Activated CD4-positive, CD25-positive, alpha-beta regulatory T cell treated with anti-CD3 and anti-CD28 coated beads, Interleukin-2, amount 50 U/mL, for 24 hours (primary cell): ENCODE results near the gene APP.
A peak's percentile ranks its signal among the peaks of the same experiment; 100 is the strongest.
"Not testable (repeated sequence)": the region's sequence is repeated elsewhere in the genome, so short reads cannot be mapped to it uniquely, and the experiment has no call there.

Experiments used
- ATAC-seq, 2 donors: fragments of 150-1000 bp; cut with Tn5 transposase; one replicate each; pipeline ENCODE4 v1.10.0; 2021; ENCODE audit warnings: mild to moderate bottlenecking in 1 of 2, moderate library complexity in 1 of 2

APP gene

GRCh38 chr21:26162081-26162480, 8.5 kb downstream of the APP start:
- ATAC-seq = no peak

- no peak for ATAC-seq
Measured at GRCh38 chr21:26159869-26160268, 10.7 kb downstream of the APP start.

- no peak for ATAC-seq
Measured at GRCh38 chr21:26157801-26158200, 12.8 kb downstream of the APP start.

GRCh38 chr21:26154753-26155152, 15.8 kb downstream of the APP start:
- no peak for ATAC-seq

- ATAC-seq = no peak
Measured at GRCh38 chr21:26153758-26154157, 16.8 kb downstream of the APP start.

GRCh38 chr21:26148840-26149354, 21.7 kb downstream of the APP start:
- ATAC-seq = no peak

GRCh38 chr21:26148071-26148839, 22.3 kb downstream of the APP start:
- no peak for ATAC-seq

- ATAC-seq = no peak
Measured at GRCh38 chr21:26147535-26147934, 23.0 kb downstream of the APP start.

- ATAC-seq = no peak
Measured at GRCh38 chr21:26146681-26147080, 23.9 kb downstream of the APP start.

GRCh38 chr21:26144031-26144430, 26.5 kb downstream of the APP start:
- ATAC-seq = no peak

- no peak for ATAC-seq
Measured at GRCh38 chr21:26142363-26142762, 28.2 kb downstream of the APP start.

- ATAC-seq = no peak
Measured at GRCh38 chr21:26140926-26141325, 29.6 kb downstream of the APP start.

GRCh38 chr21:26140164-26140579, 30.4 kb downstream of the APP start:
- no peak for ATAC-seq

GRCh38 chr21:26138615-26139257, 31.8 kb downstream of the APP start:
- ATAC-seq = no peak

- ATAC-seq = no peak
Measured at GRCh38 chr21:26137379-26138060, 33.0 kb downstream of the APP start.

- ATAC-seq = peak in 1 of 2 donors; percentile 25
Measured at GRCh38 chr21:26136671-26137070, 33.9 kb downstream of the APP start.

GRCh38 chr21:26135520-26135919, 35.0 kb downstream of the APP start:
- ATAC-seq = no peak

GRCh38 chr21:26131554-26131953, 39.0 kb downstream of the APP start:
- no peak for ATAC-seq

- ATAC-seq = not testable (repeated sequence)
Measured at GRCh38 chr21:26131053-26131452, 39.5 kb downstream of the APP start.

GRCh38 chr21:26130249-26130881, 40.2 kb downstream of the APP start:
- no peak for ATAC-seq

GRCh38 chr21:26127918-26128317, 42.7 kb downstream of the APP start:
- ATAC-seq = no peak

- no peak for ATAC-seq
Measured at GRCh38 chr21:26127073-26127814, 43.3 kb downstream of the APP start.
